ENCODE measurements around the gene NEO1. TPM values are rescaled to one million over a fixed set of nuclear protein-coding genes. Genes with fewer than 3 reads are reported as not detected.

Gene NEO1
- total and polyA plus RNA-seq, 2 of the 13 experiments (the other 11 are each of a cell fraction or from before 2014, with no cell fraction given) = 8.4 to 11.0 TPM

DNA sequence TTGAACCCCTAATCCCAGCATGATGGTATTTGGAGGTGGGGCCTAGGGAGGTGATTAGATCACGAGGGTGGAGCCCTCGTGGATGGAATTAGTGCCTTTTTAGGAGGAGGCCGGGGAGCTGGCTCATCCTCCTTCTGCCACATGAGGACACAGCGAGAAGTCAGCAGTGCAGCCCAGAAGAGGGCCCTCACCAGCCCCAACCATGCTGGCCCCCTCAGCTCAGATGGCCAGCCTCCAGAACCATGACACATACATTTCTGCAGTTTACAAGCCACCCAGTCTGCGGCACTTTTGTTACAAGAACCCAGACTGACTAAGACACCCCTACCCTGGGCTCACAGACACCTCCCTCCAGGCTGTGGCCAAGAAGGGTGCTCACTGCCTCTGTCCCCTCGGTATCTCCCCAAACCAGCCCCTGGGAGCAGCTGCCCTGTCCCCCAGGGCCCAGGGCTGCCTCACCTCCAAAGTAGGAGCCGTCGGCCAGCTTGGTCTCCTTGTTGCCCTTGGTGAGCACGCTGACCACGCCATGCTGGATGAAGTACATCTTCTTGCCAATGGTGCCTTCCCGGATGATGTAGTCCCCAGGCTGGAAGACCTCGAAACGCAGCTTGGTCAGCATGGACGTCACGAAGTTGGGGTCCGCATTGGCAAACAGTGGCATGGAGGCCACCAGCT lies 272.4 kb downstream of the NEO1 start:
- no peak overlapping the region for H3K4me3 ChIP-seq (replicated peaks in 1 of 3; ENCODE audit: insufficient read depth in 1 of 3, low read depth in 2 of 3, low read length in 3 of 3)
- in situ Hi-C loops (cut with HindIII; ENCODE audit: extremely low pct_ligation_motif_present, low pct_unique_long_range_greater_than_20kb) (no loop called here), intact Hi-C loops (cut with micrococcal nuclease; ENCODE audit: unreplicated experiment) (no loop called here)
- ChIA-PET POLR2A (no interaction called here), CTCF (ENCODE audit: low intra/inter-chr PET ratio, low total read pairs) (no interaction called here)
- DNase-seq (ENCODE audit: low spot score) (no peak), ATAC-seq (no peak), FAIRE-seq (no peak)
- H3K27ac ChIP-seq (ENCODE audit: extremely low read length, insufficient read depth, low read length) = no peak overlapping the region
- no peaks in the 10 kb centered on the region for H4K20me1 ChIP-seq (ENCODE audit: insufficient read depth, low read length)
- no peak for TF ChIP-seq FOXJ3 (CRISPR knock-in tag; IDR thresholded peaks at IDR 0.05; ENCODE audit: borderline replicate concordance)
- TF ChIP-seq SNAPC2 (CRISPR knock-in tag; IDR thresholded peaks at IDR 0.05) = no peak
- no peak for TF ChIP-seq EED (CRISPR knock-in tag; IDR thresholded peaks at IDR 0.05)
- TF ChIP-seq RARG (CRISPR knock-in tag; IDR thresholded peaks at IDR 0.05; ENCODE audit: low read depth) = no peak
- TF ChIP-seq ZNF230 (CRISPR knock-in tag; IDR thresholded peaks at IDR 0.05) = no peak
- TF ChIP-seq SMAD9 (CRISPR knock-in tag; IDR thresholded peaks at IDR 0.05) = no peak
- TF ChIP-seq ZKSCAN5 (CRISPR knock-in tag; IDR thresholded peaks at IDR 0.05) = no peak
- no peak for TF ChIP-seq MXD4 (CRISPR knock-in tag; IDR thresholded peaks at IDR 0.05)
- TF ChIP-seq, protein P1, sequence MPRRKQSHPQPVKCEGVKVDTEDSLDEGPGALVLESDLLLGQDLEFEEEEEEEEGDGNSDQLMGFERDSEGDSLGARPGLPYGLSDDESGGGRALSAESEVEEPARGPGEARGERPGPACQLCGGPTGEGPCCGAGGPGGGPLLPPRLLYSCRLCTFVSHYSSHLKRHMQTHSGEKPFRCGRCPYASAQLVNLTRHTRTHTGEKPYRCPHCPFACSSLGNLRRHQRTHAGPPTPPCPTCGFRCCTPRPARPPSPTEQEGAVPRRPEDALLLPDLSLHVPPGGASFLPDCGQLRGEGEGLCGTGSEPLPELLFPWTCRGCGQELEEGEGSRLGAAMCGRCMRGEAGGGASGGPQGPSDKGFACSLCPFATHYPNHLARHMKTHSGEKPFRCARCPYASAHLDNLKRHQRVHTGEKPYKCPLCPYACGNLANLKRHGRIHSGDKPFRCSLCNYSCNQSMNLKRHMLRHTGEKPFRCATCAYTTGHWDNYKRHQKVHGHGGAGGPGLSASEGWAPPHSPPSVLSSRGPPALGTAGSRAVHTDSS (CRISPR knock-in tag; conservative IDR thresholded peaks at IDR 0.05) = no peak
- no peak for TF ChIP-seq MAFK (conservative IDR thresholded peaks at IDR 0.05 in 1 of 2, IDR thresholded peaks at IDR 0.05 in 1 of 2; ENCODE audit: low read length in 2 of 2)
- no peak for TF ChIP-seq ZNF672 (CRISPR knock-in tag; IDR thresholded peaks at IDR 0.05)
- TF ChIP-seq TCF12 (IDR thresholded peaks at IDR 0.05) = no peak
- TF ChIP-seq TCF12 (CRISPR knock-in tag; IDR thresholded peaks at IDR 0.05) = no peak
- TF ChIP-seq ZNF577 (CRISPR knock-in tag; IDR thresholded peaks at IDR 0.05; ENCODE audit: borderline replicate concordance, low read depth) = no peak
- TF ChIP-seq ZNF205 (CRISPR knock-in tag; IDR thresholded peaks at IDR 0.05) = no peak
- TF ChIP-seq ZNF605 (CRISPR knock-in tag; IDR thresholded peaks at IDR 0.05) = no peak
- TF ChIP-seq FOXC1 (CRISPR knock-in tag; IDR thresholded peaks at IDR 0.05; ENCODE audit: borderline replicate concordance) = no peak
- H3K9ac ChIP-seq (ENCODE audit: insufficient read depth, low read depth, low read length) = no peak overlapping the region
- H3K4me1 ChIP-seq (ENCODE audit: insufficient read depth, low read length) = no peaks in the 10 kb centered on the region
- no peak overlapping the region for H3K4me2 ChIP-seq (ENCODE audit: low read depth, low read length)
- H3K27me3 ChIP-seq (ENCODE audit: control insufficient read depth in 1 of 2, insufficient read depth in 2 of 2, low read length in 2 of 2) = peaks cover 4 to 41% of the 10 kb centered on the region in 2 experiments; a peak in 4 of 5 replicates
- H3K9me3 ChIP-seq (ENCODE audit: low read length) = no peaks in the 10 kb centered on the region
- H2AFZ ChIP-seq (ENCODE audit: low read length) = no peak overlapping the region
- 60% methylated on average over 11 of the region's 16 CpGs for WGBS (ENCODE audit: low lambda C conversion rate)
- H3K79me2 ChIP-seq (ENCODE audit: insufficient read depth, low read length) = no peaks in the 10 kb centered on the region
- BruUV-seq (replicated peaks) = no TSS peak
- H3K36me3 ChIP-seq (replicated peaks in 1 of 2; ENCODE audit: control insufficient read depth in 1 of 2, insufficient read depth in 2 of 2, low read length in 2 of 2) = no peaks in the 10 kb centered on the region
